Loucy (cell line): Measurements from ENCODE around the gene KRT2.

Experiments used
- H2AFZ ChIP-seq: fragments of 200-600 bp; sonication (generic); 2 replicates; pipeline ENCODE4 v1.6.0; 2016; ENCODE audit warnings: antibody characterized with exemption, mild to moderate bottlenecking, low read length, moderate library complexity
- H3F3A ChIP-seq: fragments of 200-600 bp; 2 replicates; pipeline ENCODE4 v1.6.0; 2016; ENCODE audit warnings: antibody characterized with exemption, low read depth, mild to moderate bottlenecking
- H3K27me3 ChIP-seq: fragments of 200-600 bp; sonication (generic); 2 replicates; pipeline ENCODE4 v1.6.1; 2014; ENCODE audit warnings: low read length, mild to moderate bottlenecking; ENCODE audit not compliant: insufficient read depth, poor library complexity, severe bottlenecking
- H3K36me3 ChIP-seq: fragments of 200-600 bp; sonication (generic); 2 replicates; pipeline ENCODE4 v1.6.1; 2016; ENCODE audit warnings: low read length; ENCODE audit not compliant: insufficient read depth
- H3K4me1 ChIP-seq: fragments of 200-600 bp; sonication (generic); 2 replicates; pipeline ENCODE4 v1.5.1; 2014; ENCODE audit warnings: low read length, mild to moderate bottlenecking; ENCODE audit not compliant: insufficient read depth, poor library complexity, severe bottlenecking
- H3K4me2 ChIP-seq: fragments of 200-600 bp; sonication (generic); 2 replicates; pipeline ENCODE4 v1.6.0; 2014; ENCODE audit warnings: antibody characterized with exemption, low read length, low read depth, mild to moderate bottlenecking; ENCODE audit not compliant: poor library complexity, severe bottlenecking
- H3K4me3 ChIP-seq: fragments of 200-600 bp; sonication (generic); 2 replicates; pipeline ENCODE4 v1.5.1; 2014; ENCODE audit warnings: low read length, mild to moderate bottlenecking, mixed read lengths; ENCODE audit not compliant: poor library complexity, severe bottlenecking
- H3K79me2 ChIP-seq: fragments of 200-600 bp; sonication (generic); 2 replicates; pipeline ENCODE4 v1.6.1; 2014; ENCODE audit warnings: low read length; ENCODE audit not compliant: insufficient read depth
- H3K9ac ChIP-seq: fragments of 200-600 bp; sonication (generic); 2 replicates; pipeline ENCODE4 v1.6.0; 2014; ENCODE audit warnings: mild to moderate bottlenecking, low read depth, low read length, moderate library complexity; ENCODE audit not compliant: poor library complexity, severe bottlenecking
- H3K9me2 ChIP-seq: fragments of 200-600 bp; sonication (generic); replicated peaks from 2 replicates; pipeline ENCODE4 v1.6.1; 2016; ENCODE audit warnings: low read depth, low read length, mixed read lengths
- H3K9me3 ChIP-seq: fragments of 200-600 bp; sonication (generic); 2 replicates; pipeline ENCODE4 v1.6.1; 2014; ENCODE audit warnings: mild to moderate bottlenecking, antibody characterized with exemption, low read length, low read depth; ENCODE audit not compliant: insufficient read depth
- H4K20me1 ChIP-seq: fragments of 200-600 bp; sonication (generic); 2 replicates; pipeline ENCODE4 v1.6.0; 2014; ENCODE audit warnings: antibody characterized with exemption, low read length, mild to moderate bottlenecking; ENCODE audit not compliant: insufficient read depth, poor library complexity, severe bottlenecking
- EZH2phosphoT487 ChIP-seq: fragments of 200-600 bp; IDR thresholded peaks from 2 replicates; pipeline ENCODE4 v1.6.1; 2018; ENCODE audit warnings: antibody characterized with exemption, mild to moderate bottlenecking, moderate library complexity, borderline replicate concordance
- TF ChIP-seq, protein P1 (sequence below): fragments of 200-600 bp; sonication (generic); conservative IDR thresholded peaks from 2 replicates; pipeline ENCODE4 v1.5.1; 2014; ENCODE audit warnings: mild to moderate bottlenecking, antibody characterized with exemption, low read length

The KRT2 gene

DNA sequence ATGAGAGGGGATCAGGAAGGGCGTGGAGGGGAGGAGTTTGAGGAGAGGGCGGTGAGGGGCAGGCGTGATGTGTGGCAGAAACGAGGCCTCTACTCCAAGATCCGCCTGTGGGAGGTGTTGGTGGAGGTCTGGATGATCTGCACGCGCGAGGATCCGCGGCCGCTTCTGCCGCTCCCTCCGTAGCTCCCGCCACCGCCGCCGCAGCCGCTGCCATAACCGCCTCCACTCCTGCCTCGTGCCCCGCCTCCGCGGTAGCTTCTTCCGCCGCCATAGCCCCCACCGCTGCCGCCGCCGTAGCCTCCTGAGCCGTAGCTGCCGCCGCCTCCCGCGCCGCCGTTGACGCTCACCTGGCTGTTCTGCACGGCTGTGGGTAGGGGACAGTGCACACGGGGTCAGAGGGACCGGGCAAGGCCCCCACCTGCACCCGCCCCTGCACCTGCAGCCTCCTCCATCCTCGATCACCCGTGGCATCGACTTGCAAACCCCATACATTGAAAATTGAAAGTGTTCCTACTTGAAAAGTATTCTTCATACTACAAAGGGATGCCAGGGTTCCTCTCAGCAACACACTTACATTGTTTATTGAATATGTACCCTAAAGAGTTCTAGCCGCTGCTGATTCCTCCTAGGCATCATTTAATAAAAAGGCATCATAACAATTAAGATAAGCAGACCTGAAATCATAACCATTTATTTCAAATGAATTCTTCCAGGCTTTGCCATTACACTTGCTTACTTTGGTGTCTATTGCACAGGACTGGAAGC is 39.2 kb upstream of the KRT2 start:
- no peak overlapping the region for H3K4me3 ChIP-seq
- no peaks in the 10 kb centered on the region for H3K36me3 ChIP-seq
- H3K27me3 ChIP-seq = no peaks in the 10 kb centered on the region
- H3K9me2 ChIP-seq = no peaks in the 10 kb centered on the region
- no peaks in the 10 kb centered on the region for H4K20me1 ChIP-seq
- no peak overlapping the region for H3K4me2 ChIP-seq
- H2AFZ ChIP-seq = no peak overlapping the region
- TF ChIP-seq EZH2phosphoT487 = no peak
- TF ChIP-seq, protein P1, sequence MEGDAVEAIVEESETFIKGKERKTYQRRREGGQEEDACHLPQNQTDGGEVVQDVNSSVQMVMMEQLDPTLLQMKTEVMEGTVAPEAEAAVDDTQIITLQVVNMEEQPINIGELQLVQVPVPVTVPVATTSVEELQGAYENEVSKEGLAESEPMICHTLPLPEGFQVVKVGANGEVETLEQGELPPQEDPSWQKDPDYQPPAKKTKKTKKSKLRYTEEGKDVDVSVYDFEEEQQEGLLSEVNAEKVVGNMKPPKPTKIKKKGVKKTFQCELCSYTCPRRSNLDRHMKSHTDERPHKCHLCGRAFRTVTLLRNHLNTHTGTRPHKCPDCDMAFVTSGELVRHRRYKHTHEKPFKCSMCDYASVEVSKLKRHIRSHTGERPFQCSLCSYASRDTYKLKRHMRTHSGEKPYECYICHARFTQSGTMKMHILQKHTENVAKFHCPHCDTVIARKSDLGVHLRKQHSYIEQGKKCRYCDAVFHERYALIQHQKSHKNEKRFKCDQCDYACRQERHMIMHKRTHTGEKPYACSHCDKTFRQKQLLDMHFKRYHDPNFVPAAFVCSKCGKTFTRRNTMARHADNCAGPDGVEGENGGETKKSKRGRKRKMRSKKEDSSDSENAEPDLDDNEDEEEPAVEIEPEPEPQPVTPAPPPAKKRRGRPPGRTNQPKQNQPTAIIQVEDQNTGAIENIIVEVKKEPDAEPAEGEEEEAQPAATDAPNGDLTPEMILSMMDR = no peak
- H3F3A ChIP-seq = no peaks in the 10 kb centered on the region
- no peaks in the 10 kb centered on the region for H3K9me3 ChIP-seq
- no peak overlapping the region for H3K9ac ChIP-seq
- no peaks in the 10 kb centered on the region for H3K79me2 ChIP-seq
- H3K4me1 ChIP-seq = peaks cover 20% of the 10 kb centered on the region

DNA sequence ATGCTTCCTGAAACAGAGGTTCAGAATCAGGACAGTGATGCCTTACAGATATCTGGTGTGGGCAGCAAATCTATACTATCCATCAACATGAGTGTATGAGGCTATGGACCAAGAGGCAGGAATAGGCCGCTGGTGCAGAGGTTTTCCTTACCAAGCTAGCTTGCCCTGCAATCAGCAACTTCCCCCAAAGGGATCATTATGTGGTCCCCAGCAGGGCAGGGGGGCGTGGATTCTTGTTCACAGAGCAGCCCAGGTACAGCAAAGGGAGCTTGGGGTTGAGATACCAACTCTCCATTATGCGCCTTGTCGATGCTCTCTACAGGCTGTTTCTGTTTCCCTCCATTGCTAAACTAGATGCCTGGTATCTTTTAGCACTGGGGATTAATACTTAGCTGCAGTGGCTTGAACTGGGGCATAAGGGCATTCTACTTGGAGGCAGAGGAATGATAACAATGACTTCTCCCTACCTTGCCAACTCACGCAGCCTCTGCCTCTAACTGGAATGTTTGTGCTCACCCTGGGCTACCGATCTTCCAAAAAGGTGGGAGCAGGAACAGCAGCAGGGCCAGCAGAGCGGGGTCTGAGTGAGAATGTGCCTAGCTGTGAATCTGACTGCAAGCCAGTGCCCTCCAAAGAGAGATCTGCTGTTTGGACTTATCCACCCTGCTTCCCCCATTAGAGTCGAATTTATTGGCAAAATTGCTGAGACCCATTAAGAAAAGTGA is 38.5 kb upstream of the KRT2 start:
- Histone ChIP-seq H3K4me2 (no peak overlapping the region), H3K27me3 (no peaks in the 10 kb centered on the region), H3K9me2 (no peaks in the 10 kb centered on the region), H3K4me1 (peaks cover 20% of the 10 kb centered on the region), H3K4me3 (no peak overlapping the region), H3K9ac (no peak overlapping the region), H3K79me2 (no peaks in the 10 kb centered on the region), H3K36me3 (no peaks in the 10 kb centered on the region), H3K9me3 (no peaks in the 10 kb centered on the region), H2AFZ (no peak overlapping the region), H4K20me1 (no peaks in the 10 kb centered on the region), H3F3A (no peaks in the 10 kb centered on the region)
- TF ChIP-seq, protein P1 = no peak
- TF ChIP-seq EZH2phosphoT487 = no peak

DNA sequence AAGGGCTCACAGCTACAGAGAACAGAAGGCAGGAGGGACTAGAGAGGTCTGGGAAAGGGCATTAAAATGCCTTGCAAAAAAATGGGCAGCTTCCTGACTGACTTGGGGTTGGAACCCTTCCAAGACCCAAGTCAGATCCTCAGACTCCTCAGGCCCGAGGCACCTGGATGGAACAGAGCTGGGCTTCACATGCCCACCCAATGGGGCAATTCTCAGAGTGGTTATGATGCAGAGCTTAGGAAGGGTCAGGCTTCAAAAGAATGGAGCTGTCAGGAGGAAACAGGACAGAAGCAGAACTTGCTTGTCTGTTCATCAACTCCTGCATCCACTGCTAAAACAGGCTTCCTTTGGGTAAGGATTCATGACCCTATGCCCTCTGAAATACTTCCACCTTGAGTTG is 37.9 kb upstream of the KRT2 start:
- Histone ChIP-seq H3K9me3 (no peaks in the 10 kb centered on the region), H3K36me3 (no peaks in the 10 kb centered on the region), H3K27me3 (no peaks in the 10 kb centered on the region), H3K4me3 (no peak overlapping the region), H4K20me1 (no peaks in the 10 kb centered on the region), H2AFZ (peak overlapping the region; percentile 33; the same call in 1 of the 2 replicates), H3K9me2 (no peaks in the 10 kb centered on the region), H3K79me2 (no peaks in the 10 kb centered on the region), H3K4me2 (no peak overlapping the region), H3K4me1 (peaks cover 20% of the 10 kb centered on the region), H3F3A (no peaks in the 10 kb centered on the region), H3K9ac (no peak overlapping the region)
- TF ChIP-seq, protein P1 = no peak
- no peak for TF ChIP-seq EZH2phosphoT487
